ENCODE measurements around the gene CIPC.

DNA sequence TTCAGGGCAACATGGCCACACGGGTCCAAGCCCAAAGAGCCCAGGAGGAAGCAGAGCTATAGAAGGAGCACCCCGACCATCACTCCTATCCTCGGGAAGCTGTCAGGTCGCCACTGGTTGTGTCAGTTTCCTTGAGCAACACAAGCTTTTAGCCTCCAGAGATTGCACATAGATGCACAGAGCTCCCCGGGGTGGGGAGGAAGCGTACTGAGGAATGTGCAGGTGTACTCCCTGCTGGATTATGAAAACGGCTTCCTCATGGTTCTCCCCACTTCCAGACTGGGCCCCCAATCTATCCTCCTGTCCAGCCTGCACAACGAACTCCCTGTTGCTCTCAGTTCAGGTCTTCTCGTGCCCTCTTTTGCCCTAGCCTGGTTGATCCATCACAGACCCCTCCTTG, 39.3 kb upstream of the CIPC start:
- TF ChIP-seq, protein P1, sequence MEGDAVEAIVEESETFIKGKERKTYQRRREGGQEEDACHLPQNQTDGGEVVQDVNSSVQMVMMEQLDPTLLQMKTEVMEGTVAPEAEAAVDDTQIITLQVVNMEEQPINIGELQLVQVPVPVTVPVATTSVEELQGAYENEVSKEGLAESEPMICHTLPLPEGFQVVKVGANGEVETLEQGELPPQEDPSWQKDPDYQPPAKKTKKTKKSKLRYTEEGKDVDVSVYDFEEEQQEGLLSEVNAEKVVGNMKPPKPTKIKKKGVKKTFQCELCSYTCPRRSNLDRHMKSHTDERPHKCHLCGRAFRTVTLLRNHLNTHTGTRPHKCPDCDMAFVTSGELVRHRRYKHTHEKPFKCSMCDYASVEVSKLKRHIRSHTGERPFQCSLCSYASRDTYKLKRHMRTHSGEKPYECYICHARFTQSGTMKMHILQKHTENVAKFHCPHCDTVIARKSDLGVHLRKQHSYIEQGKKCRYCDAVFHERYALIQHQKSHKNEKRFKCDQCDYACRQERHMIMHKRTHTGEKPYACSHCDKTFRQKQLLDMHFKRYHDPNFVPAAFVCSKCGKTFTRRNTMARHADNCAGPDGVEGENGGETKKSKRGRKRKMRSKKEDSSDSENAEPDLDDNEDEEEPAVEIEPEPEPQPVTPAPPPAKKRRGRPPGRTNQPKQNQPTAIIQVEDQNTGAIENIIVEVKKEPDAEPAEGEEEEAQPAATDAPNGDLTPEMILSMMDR (IDR thresholded peaks at IDR 0.05): no peak
- TF ChIP-seq EP300 (IDR thresholded peaks at IDR 0.05): no peak
